GM12878 (cell line): ENCODE data around the gene ATRNL1. TPM values are rescaled to one million over a fixed set of nuclear protein-coding genes. Genes with fewer than 3 reads are reported as not detected.
"Not testable (repeated sequence)": the region's sequence is repeated elsewhere in the genome, so short reads cannot be mapped to it uniquely, and the experiment has no call there.

Experiments used
- ATAC-seq: fragments of 200-7000 bp; cut with Tn5 transposase; 3 replicates; pipeline ENCODE4 v1.9.1; 2020; ENCODE audit warnings: mild to moderate bottlenecking, moderate library complexity
- BruUV-seq: library from RNA; stranded (reverse); fragments of 400-500 nt; replicated peaks from 2 replicates; lab custom pipeline; 2021; lab: Mats Ljungman, UMichigan
- CTCF ChIA-PET: fragments of 300-600 bp; sonication (Branson Sonifier 250); formaldehyde crosslinking; extraction: SDS; loops from one replicate; lab custom pipeline; 2021; ENCODE audit warnings: inconsistent platforms; lab: Yijun Ruan, JAX
- POLR2A ChIA-PET: fragments of 350-600 bp; formaldehyde crosslinking; extraction: SDS; loops from one replicate; lab custom pipeline; 2021; ENCODE audit warnings: inconsistent platforms; lab: Charles Lee
- RAD21 ChIA-PET: fragments of 300-600 bp; sonication (Branson Sonifier 250); formaldehyde crosslinking; loops from one replicate; lab custom pipeline; 2023; ENCODE audit warnings: antibody characterized with exemption; ENCODE audit not compliant: unreplicated experiment; lab: Charles Lee
- SMC1A ChIA-PET: fragments of 300-600 bp; sonication (Branson Sonifier 250); formaldehyde crosslinking; loops from one replicate; lab custom pipeline; 2023; ENCODE audit not compliant: unreplicated experiment, uncharacterized antibody; lab: Charles Lee
- DNase-seq: peaks from one replicate; pipeline ENCODE4 v3.0.0-alpha.2; 2011; ENCODE audit warnings: low read depth, low spot score
- FAIRE-seq: peaks from 3 replicates; lab custom pipeline; 2011; peaks lifted over from hg19 to GRCh38; lab: Jason Lieb, UNC
- H2AFZ ChIP-seq: 2 replicates; pipeline ENCODE4 v1.6.0; 2011; ENCODE audit warnings: low read depth, low read length, control low read depth; ENCODE audit not compliant: control insufficient read depth
- H3K27ac ChIP-seq: 2 replicates; pipeline ENCODE4 v1.5.1; 2011; ENCODE audit warnings: control low read depth; ENCODE audit not compliant: control insufficient read depth, insufficient read depth
- H3K27me3 ChIP-seq, 2 experiments: replicated peaks in 1 of 2; 2 replicates each; pipeline versions ENCODE4 v1.6.0 to v1.6.1; 2011; ENCODE audit warnings: low read length in 1 of 2; ENCODE audit not compliant: control insufficient read depth in 2 of 2, insufficient read depth in 2 of 2
- H3K36me3 ChIP-seq, 2 experiments: 2 replicates each; pipeline ENCODE4 v1.5.1; 2011; ENCODE audit warnings: low read length in 1 of 2; ENCODE audit not compliant: control insufficient read depth in 2 of 2, insufficient read depth in 2 of 2
- H3K4me1 ChIP-seq: 2 replicates; pipeline ENCODE4 v1.6.1; 2011; ENCODE audit warnings: mild to moderate bottlenecking, low read length, moderate library complexity, mixed read lengths; ENCODE audit not compliant: control insufficient read depth, insufficient read depth
- H3K4me2 ChIP-seq: 2 replicates; pipeline ENCODE4 v1.6.0; 2011; ENCODE audit warnings: control low read depth; ENCODE audit not compliant: control insufficient read depth, insufficient read depth
- H3K4me3 ChIP-seq: fragments of 200-600 bp; sonication (generic); 2 replicates; pipeline ENCODE4 v1.5.1; 2016
- H3K79me2 ChIP-seq: 2 replicates; pipeline ENCODE4 v1.6.0; 2011; ENCODE audit warnings: low read length; ENCODE audit not compliant: control insufficient read depth, insufficient read depth
- H3K9ac ChIP-seq: 2 replicates; pipeline ENCODE4 v1.8.0; 2011; ENCODE audit warnings: low read length, control low read depth, mixed read lengths; ENCODE audit not compliant: control insufficient read depth, insufficient read depth
- H3K9me3 ChIP-seq: replicated peaks from 3 replicates; pipeline ENCODE4 v1.5.1; 2011; ENCODE audit warnings: mild to moderate bottlenecking, low read length; ENCODE audit not compliant: control insufficient read depth, insufficient read depth
- H4K20me1 ChIP-seq: 2 replicates; pipeline ENCODE4 v1.6.0; 2011; ENCODE audit not compliant: control insufficient read depth, insufficient read depth
- CBFB ChIP-seq: IDR thresholded peaks from 2 replicates; pipeline ENCODE4 v1.6.1; 2016; ENCODE audit warnings: antibody characterized with exemption, low read depth
- HDAC2 ChIP-seq: fragments of 200-600 bp; sonication (generic); IDR thresholded peaks from 2 replicates; pipeline ENCODE4 v1.6.1; 2017
- JUNB ChIP-seq: IDR thresholded peaks from 2 replicates; pipeline ENCODE4 v1.6.1; 2016; ENCODE audit warnings: antibody characterized with exemption, mild to moderate bottlenecking
- PBX3 ChIP-seq: IDR thresholded peaks from 2 replicates; pipeline ENCODE4 v1.6.1; 2011; ENCODE audit warnings: mild to moderate bottlenecking, low read depth, low read length, moderate library complexity; ENCODE audit not compliant: insufficient replicate concordance
- WGBS: methylation state at CpG from one replicate; pipeline ENCODE4 v1.1.6; 2016; ENCODE audit warnings: low lambda C conversion rate; ENCODE audit not compliant: insufficient replicate concordance, insufficient coverage; ENCODE audit errors: missing lambda C conversion rate; 5-methylcytosine and 5-hydroxymethylcytosine counted together
- in situ Hi-C: fragments of 300-500 bp; cut with MboI; formaldehyde crosslinking; loops from 9 replicates; pipeline ENCODE4 v1.14.3; 2018; ENCODE audit warnings: mixed read lengths
- intact Hi-C: fragments of 100-400 bp; cut with micrococcal nuclease; formaldehyde crosslinking; loops from one replicate; pipeline ENCODE4 v1.14.2; 2022; ENCODE audit not compliant: unreplicated experiment
- polyA plus RNA-seq, 11 experiments: library from polyadenylated mRNA; depleted of rRNA in 4 of 11; unstranded in 6 of 11; stranded (reverse) in 5 of 11; fragments of >200 nt; fragmentation: Nextera tagmentation in 4 of 11; fragmentation: Illumina TruSeq in 1 of 11; extraction: Ambion mirVana in 4 of 11; extraction: Trizol in 1 of 11; gene quantifications; 1 replicate in 1 of 11; 2 replicates in 10 of 11; pipeline versions ENCODE4 v1.2.1 to v1.2.3, GENCODE V29; 2011 to 2016; ENCODE audit warnings: inconsistent platforms in 2 of 11, missing spikeins in 2 of 11, low read depth in 1 of 11
- total RNA-seq, 4 experiments: library from RNA; depleted of rRNA in 3 of 4; stranded (reverse); fragments of >200 nt in 3 of 4; fragmentation: Illumina TruSeq in 1 of 4; extraction: Trizol in 1 of 4; gene quantifications; 2 replicates each; pipeline versions ENCODE4 v1.2.1 to v1.2.3, GENCODE V29; 2013 to 2021

The ATRNL1 gene
- total and polyA plus RNA-seq, 10 of the 15 experiments (the other 5 are each of a cell fraction or from before 2014, with no cell fraction given) = 0.03 to 1.4 (median 0.34) TPM

- H3K79me2 ChIP-seq, H3K4me3 ChIP-seq, H3K27me3 ChIP-seq, H3K9me3 ChIP-seq, intact Hi-C loops, DNase-seq, BruUV-seq, H3K9ac ChIP-seq, SMC1A ChIA-PET, in situ Hi-C loops, H2AFZ ChIP-seq, H3K4me1 ChIP-seq, H3K27ac ChIP-seq, FAIRE-seq, CTCF ChIA-PET, H3K36me3 ChIP-seq, RAD21 ChIA-PET, H4K20me1 ChIP-seq, ATAC-seq, H3K4me2 ChIP-seq, POLR2A ChIA-PET: not testable (repeated sequence)
- 90% methylated on average over 14 of the region's 18 CpGs for WGBS
Measured at GRCh38 chr10:115367920-115368319, 274.8 kb downstream of the ATRNL1 start.

- H3K4me1 ChIP-seq = no peaks in the 10 kb centered on the region
- 58% methylated on average over 1 of the region's 1 CpG for WGBS
- H2AFZ ChIP-seq = no peak overlapping the region
- H4K20me1 ChIP-seq = no peaks in the 10 kb centered on the region
- BruUV-seq = no TSS peak
- intact Hi-C loops (no loop called here), in situ Hi-C loops (no loop called here)
- TF ChIP-seq PBX3 = no peak
- no peak for TF ChIP-seq HDAC2
- TF ChIP-seq JUNB = no peak
- no peak for TF ChIP-seq CBFB
- ChIA-PET POLR2A (no interaction called here), SMC1A (no interaction called here), RAD21 (no interaction called here), CTCF (no interaction called here)
- no peak overlapping the region for H3K9ac ChIP-seq
- ATAC-seq (no peak), FAIRE-seq (no peak), DNase-seq (no peak)
- H3K4me2 ChIP-seq = no peak overlapping the region
- no peak overlapping the region for H3K27ac ChIP-seq
- H3K4me3 ChIP-seq = no peak overlapping the region
- no peaks in the 10 kb centered on the region for H3K79me2 ChIP-seq
- H3K9me3 ChIP-seq = no peaks in the 10 kb centered on the region
- H3K27me3 ChIP-seq = no peaks in the 10 kb centered on the region
- no peaks in the 10 kb centered on the region for H3K36me3 ChIP-seq
Measured at GRCh38 chr10:115379064-115379463, 285.9 kb downstream of the ATRNL1 start.
